Measurements from ENCODE around the gene CTNNA2.
"Not testable (repeated sequence)": the region's sequence is repeated elsewhere in the genome, so short reads cannot be mapped to it uniquely, and the experiment has no call there.

GRCh38 chr2:80146757-80147156, 633.9 kb downstream of the CTNNA2 start:
- TF ChIP-seq CTCF, POLR2A (IDR thresholded peaks at IDR 0.05): not testable (repeated sequence)
